HG03342 (cell line): ENCODE measurements around the gene TBC1D20.

ENCODE experiments used
- ATAC-seq: cut with Tn5 transposase; IDR thresholded peaks from one replicate; pipeline ENCODE4 v1.9.1; 2021; ENCODE audit warnings: mild to moderate bottlenecking, moderate library complexity; ENCODE audit not compliant: unreplicated experiment

Gene TBC1D20

DNA sequence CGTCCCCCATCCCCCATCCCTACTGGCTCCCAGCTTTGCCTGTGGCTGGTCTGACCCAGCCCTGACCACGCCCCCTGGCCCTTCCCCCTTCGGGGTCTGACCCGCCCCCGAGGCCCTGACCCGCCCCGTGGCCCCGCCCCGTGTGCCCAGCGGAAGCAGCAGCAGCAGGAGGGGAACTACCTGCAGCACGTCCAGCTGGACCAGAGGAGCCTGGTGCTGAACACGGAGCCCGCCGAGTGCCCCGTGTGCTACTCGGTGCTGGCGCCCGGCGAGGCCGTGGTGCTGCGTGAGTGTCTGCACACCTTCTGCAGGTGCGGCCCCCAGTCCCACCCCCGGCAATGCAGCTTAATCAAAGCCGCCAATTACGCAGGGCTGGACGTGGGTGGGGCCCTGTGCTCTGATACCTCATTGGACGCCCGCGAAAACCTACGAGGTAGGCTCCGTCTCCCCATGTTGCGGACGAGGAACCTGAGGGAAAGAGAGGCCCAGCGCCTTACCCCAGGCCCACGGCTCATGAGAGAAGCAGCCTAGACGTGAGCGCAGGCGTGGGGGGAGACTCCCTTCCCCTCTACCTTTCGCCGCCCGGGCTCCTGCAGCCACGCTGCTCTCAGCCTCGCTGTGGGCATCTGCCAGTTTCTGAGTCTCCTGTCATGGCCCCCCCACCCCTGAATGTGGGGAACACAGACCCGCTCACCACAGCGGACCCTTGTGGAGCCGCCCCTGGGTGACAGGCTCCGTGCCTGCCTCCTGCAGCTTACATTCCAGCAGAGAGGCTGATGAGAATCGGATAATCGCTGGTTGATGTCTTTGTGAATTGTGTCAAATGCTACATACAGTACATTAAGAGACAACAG lies 41.4 kb downstream of the TBC1D20 start:
- ATAC-seq: no peak

DNA sequence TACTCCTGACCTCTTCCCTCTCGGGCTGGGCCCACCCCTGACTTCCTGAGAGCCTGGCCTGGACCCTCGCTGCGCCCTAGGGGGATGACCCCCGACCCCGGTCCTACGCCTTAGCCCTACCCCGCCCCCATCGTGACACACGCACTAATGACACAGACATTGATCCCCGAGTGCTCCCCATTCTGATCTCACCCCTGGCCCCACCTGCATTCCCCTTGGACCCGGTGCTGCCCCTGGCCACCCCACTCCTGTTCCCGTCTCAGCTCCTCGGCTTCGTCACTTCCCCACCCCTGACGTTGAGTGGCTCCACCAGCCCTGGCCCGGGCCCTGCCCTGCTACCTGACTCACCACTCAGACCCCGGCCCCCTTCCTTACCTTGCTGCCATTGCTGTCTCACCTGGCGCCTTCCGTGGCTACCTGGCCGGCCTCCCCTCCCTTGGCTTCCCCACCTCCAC lies 42.1 kb downstream of the TBC1D20 start:
- no peak for ATAC-seq

DNA sequence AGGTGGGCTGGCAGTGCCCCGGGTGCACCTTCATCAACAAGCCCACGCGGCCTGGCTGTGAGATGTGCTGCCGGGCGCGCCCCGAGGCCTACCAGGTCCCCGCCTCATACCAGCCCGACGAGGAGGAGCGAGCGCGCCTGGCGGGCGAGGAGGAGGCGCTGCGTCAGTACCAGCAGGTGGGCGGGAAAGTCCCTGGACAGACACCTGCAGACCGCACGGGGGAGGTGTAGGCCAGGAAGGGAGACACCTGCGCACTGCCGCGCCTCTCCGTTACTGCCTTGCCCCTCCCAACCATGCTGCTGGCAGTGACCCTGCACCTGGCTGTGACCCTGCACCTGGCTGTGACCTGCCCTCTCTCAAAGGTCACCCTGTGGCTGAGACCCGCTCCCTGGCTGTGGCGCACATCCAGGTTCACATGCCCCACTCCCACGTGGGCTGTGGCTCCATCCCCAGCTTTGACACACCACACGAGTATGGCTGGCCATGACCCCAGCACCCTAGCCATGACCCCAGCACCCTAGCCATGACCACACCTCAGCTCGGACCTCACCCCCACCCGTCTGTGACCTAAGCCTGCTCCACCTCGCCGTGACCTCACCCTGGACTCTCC lies 42.7 kb downstream of the TBC1D20 start:
- ATAC-seq: no peak

DNA sequence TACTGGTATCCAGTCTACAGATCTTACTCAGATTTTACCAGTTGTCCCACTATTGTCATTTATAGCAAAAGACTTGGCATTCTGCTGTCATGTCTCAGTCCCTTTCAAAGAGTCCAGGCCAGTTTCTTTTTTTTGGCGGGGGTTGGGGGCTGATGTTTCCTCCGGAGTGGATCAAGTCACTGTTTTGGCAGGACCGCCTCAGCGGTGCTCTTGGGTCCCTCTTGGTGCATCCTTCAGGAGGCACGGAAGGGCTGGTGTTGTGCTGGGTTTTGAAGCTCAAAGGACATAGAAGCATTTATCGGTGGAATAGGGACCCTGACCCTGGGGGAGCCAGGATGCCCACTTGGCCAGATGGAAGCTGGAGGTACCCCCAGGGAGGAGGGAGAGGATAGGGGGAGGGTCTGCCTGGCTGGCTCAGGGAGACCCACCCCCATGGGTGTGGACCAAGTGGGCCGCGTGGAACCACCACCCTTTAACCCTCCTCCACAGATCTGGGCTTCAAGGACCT lies 43.4 kb downstream of the TBC1D20 start:
- no peak for ATAC-seq

DNA sequence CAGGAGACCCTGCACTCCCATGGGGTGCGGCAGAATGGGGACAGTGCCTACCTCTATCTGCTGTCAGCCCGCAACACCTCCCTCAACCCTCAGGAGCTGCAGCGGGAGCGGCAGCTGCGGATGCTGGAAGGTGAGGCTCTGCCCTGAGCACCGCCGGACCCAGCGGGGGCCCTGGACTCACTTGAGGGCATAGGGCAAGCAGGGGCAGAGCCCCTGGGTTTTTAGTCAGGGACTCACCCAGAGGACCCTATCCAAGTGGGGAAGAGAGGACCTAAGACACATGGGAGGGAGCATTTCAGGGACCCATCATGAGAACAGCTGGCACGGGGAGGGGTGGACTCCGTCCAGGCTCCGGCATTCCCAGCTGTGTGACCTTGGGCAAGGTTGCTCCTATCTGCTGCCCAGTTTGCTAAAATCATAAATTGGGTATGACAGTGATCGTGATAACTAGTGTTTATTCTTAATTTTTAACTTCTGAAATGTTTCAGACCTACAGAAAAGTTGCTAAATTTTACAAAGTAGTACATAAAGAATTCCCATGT lies 44.5 kb downstream of the TBC1D20 start:
- ATAC-seq: no peak

DNA sequence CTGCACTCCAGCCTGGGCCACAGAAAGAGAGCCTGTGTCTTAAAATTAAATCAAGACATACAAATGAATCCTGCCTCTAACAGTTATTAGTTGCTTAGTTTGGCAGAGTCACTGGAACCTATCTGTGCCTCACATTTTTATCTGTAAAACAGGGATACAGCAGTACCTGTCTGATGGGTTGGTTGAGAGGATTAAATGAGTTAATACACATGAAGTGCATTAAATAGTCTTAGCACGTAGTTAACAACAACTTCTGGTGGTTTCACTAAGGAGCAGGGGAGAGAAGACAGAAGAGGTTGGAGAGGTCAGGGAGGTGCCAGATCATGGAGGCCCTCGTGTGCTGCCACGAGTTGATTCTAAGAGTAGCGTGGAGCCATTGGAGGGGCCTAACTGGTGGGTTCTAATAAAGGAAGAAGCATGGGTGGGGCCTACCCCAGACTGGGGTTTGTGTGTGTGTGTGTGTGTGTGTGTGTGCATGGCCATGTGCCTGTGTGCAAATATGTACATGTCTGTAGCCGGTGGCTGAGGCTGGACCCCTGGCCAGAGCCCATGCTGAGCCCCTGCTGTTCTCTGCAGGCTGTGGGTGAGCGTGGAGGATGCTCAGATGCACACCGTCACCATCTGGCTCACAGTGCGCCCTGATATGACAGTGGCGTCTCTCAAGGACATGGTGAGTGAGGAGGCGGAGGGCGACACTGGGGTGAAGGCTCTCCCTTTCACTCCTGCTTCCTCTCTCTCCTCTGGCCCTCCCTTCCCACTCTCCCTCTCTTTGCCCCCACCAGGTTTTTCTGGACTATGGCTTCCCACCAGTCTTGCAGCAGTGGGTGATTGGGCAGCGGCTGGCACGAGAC lies 45.2 kb downstream of the TBC1D20 start:
- no peak for ATAC-seq

DNA sequence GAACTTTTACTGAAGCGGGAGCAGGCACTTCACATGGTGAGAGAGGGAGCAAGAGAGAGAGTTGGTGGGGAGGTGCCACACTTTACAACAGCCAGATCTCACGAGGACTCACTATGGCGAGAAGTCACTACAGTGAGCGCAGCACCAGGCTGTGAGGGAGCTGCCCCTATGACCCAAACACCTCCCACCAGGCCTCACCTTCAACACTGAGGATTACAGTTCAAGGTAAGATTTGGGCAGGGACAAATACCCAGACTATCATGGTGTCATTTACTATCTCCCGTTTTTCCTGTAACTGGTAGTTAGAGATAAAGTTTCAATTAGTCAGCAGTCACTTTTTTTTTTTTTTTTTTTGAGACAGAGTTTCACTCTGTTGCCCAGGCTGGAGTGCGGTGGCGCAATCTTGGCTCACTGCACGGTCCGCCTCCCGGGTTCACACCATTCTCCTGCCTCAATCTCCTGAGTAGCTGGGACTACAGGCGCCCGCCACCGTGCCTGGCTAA lies 46.5 kb downstream of the TBC1D20 start:
- ATAC-seq: no peak

DNA sequence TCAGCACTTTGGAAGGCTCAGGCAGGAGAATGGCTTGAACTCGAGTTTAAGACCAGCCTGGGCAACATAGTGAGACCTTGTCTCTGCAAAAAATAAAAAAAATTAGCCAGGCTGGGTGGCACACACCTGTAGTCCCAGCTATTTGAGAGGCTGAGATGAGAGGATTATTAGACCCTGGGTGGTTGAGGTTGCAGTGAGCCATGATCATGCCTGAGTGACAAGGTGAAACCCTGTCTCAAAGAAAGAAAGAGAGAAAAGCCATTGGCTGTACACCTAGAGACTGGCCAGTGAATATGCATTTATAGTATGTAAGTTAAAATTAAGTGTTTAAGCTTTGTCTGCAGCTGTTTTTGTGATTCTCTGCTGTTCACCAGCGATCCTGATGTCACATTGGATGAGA lies 48.2 kb downstream of the TBC1D20 start:
- no peak for ATAC-seq

DNA sequence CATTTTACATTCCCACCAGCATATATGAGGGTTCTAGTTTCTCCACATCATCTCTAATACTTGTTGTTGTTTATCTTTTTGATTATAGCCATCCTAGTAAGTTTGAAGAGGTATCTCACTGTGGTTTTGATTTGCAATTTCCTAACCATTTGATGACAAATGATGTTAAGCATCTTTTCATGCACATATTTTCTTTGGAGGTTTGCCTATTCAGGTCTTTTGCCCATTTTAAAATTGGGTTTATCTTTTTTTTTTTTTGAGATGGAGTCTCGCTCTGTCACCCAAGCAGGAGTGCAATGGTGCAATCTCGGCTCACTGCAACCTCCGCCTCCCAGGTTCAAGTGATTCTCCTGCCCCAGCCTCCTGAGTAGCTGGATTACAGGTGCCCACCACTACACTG lies 50.3 kb downstream of the TBC1D20 start:
- ATAC-seq: no peak

DNA sequence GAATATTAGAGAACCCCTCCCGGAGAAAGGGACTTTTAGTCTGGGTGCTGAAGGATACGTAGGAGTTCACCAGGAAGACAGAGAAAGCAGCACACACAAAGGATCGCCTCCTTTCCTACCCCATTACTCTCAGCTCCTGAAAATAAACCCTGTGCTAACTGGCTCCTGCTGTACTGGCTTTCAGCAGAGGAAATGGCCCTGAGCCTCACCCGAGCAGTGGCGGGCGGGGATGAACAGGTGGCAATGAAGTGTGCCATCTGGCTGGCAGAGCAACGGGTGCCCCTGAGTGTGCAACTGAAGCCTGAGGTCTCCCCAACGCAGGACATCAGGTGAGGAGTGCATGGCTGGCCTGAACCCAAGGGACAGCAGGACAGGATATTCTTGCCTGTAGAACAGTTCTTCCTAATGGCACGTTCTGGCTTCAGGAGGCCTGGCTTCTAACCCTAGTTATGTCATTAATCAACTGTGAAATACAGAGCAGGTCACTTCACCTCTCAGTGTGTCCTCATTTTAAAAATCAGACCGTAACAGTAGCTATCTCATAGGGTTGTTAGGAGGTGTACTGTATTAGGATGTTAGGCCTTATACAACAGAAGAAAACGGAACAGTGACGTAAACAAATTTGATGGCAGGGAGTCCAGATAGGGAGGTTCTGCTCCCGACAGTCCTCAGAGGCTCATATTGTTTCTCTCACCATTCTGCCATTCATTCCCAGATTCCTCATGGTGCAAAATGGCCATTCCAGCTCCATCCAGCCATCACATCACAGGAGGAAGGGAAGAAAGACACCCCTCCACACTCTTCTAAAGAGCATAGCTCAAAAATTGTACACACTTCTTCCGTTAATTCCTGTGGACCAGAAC lies 52.4 kb downstream of the TBC1D20 start:
- no peak for ATAC-seq

DNA sequence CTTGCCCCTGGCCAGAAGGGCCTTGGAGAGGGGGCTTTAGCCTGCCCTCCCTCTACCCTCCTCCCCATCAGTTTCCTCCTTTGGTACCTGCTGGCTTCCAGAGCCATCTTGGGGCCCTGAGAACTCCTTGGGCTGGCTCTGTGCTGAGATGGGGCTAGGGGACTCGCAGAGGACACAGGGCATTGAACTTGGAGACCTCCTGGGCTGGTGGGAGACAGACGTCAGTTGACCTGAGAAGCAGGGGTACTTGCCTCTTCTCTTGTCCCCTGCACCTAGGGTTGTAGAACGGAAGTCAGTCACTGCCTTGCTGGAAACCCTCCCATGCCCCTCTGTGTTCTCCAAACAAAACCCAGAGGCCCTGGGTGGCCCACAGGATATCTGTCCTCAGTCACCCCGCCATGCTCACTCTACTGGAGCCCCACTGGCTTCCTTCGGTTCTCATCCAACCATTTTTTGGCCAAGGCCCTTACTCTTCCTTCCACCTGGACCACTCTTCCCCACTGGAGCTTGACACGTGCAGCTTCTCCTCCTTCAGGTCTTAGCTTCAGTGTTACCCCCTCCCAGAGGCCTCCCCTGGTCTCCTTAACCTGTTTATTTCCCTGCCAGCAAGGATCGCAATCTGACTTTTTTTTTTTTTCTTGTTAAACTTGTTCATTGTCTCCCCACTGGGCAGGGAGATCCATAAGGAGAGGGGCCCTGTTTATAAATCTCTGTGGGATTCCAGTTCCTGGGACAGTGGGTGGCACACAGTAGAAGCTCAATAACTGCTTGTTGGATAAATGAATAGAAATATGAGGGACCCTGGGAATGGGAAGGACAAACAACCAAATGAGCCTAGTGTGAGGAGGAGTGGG lies 53.3 kb downstream of the TBC1D20 start:
- ATAC-seq: peak; percentile 14

DNA sequence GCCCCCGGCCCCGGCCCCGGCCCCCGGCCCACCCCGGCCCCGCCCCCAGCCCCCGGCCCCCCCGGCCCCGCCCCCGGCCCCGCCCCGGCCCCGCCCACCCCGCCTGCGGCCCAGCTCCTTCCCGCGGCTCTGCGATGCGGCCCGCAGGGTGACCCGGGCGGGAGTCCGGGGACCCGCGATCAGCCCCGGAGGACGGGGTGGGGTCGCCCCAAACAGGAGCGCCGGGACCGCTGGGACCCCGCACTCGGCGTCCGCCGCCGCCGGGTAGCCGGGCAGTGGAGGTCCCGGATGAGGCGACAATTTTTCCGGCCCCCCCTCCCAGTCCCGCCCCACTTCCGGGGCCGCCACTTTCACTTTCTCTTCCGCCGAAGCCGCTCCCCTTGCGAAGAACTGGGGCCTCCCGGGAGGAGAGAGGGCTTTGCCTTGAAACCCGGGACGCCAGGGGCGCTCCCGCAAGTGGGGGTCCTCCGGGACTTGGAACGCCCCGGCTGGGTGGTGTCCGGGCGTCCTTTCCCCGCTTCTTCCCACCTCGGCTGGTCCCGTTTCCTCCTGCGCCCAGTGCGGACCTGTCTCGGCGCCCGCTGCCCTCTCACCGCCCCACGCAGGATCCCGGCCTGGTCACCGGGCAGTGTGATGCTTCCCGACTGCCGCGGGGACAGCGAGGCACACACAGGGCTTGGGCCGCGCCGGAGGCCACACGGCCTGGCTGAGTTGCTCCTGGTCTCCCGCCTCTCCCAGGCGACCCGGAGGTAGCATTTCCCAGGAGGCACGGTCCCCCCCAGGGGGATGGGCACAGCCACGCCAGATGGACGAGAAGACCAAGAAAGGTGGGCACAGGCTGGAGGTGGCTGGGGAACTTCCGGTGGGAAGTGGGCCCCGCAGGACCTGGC lies 54.1 kb downstream of the TBC1D20 start, which contains the start of gene RBCK1:
TSS of gene RBCK1 (plus strand) at position 347 of the 890 bp plus-strand sequence. CDS start at position 806, 459 bp downstream.
- peak; percentile 68 for ATAC-seq

DNA sequence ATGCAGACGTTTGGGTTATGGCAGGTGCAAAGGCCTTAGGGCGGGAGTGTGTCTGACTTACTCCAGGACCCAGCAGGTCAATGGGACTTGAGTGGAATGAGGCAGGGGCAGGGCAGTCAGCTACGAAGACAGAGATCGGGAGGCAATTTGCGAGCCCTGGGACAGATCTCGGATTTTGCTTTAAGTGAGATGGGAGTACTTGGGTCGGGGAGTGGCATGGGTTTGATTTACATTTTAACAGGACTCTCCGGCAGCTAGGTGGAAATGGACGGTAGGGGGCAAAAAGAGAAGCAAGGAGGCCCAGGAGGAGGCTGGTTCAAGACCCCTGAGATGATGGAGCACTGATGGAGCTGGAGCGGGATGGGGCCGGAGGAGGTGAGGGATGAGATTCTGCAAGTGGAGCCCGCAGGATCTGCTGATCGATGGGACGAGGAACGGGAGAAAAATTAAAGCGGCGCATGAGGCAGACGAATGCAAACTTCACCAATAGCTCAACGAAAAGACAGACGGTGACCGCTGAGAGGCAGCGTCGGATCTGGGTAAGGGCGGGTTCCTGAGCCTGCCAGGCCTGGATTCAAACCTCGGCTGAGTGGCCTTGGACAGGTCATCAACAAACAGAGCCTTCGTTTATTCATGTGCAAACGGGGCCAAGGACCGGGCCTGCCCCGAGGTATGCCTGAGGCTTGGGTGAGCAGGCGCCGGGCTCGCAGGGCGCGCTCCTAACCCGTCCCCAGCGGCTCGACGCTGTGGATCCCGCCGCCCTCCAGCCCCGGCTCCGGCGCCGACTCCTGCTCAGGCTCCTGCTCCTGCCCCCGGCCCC lies 55.0 kb downstream of the TBC1D20 start:
- ATAC-seq: peak; percentile 58

DNA sequence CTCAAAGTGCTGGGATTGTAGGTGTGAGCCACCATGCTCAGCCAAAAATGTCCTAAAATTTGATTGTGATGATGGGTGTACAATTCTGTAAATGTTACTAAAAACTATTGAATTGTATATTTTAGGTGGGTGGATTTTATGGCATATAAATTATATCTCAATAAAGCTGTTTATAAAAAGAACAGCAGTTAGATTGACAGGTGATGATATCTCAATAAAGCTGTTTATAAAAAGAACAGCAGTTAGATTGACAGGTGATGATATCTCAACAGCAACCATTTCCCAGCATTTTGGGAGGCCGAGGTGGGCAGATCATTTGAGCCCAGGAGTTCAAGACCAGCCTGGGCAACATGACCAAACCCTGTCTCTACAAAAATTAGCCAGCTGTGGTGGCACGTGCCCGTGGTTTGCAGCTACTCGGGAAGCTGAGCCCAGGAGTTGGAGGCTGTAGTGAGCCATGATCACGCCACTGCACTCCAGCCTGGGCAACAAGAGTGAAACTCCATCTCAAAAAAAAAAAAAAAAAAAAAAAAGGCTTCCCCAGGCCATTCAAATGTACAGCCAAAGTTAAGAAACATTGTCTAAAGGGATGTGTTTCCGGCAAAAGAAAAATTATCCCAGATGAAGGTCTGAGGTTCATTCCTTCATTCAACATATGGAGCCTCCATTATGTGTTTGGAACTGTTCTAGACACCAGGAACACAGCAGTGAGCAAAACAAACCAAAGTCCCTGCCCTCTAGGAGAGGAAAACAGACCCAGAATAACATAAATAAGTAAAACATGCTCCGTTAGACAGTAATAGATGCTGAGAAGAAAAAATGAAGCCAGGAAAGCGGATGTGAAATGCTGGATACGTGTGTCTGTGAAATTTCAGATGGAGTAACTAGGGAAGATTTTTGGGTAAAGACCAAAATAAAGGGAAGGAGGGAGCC lies 55.9 kb downstream of the TBC1D20 start:
- ATAC-seq: no peak

DNA sequence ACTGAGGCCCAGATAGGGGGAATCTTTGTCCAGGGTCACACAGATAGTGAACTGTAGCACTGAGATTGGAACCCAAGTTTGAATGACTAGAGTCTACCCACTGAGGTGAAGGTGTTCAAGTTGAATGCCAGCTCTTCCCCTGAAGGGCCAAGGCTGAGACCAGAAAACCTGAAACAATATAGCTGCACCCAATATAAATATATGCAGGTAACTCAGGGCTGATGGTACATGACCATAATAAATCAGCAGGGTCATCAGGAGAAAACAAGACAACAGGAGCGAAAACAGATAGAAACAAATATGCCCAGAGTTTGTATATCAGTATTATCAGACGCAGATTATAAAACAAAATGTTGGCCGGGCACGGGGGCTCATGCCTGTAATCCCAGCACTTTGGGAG lies 58.2 kb downstream of the TBC1D20 start:
- ATAC-seq: no peak

DNA sequence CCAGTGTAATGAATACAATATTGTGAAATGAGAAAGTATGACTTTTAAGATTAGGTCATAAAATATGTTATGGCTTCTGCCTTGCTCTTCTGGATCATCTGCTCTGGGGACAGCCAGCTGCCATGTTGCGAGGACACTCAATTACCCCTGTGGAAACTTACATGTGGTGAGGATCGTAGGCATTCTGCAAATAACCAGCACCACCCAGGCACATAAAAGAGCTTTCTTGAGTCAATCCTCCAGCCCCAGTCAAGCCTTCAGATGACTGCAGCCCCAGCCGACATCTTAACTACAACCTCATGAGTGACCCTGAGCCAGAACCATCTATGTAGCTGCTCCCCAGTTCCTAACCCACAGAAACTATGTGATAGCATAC lies 58.8 kb downstream of the TBC1D20 start:
- no peak for ATAC-seq
